GM23248 (cell line): ENCODE results near the gene FABP6. TPM values are rescaled to one million over a fixed set of nuclear protein-coding genes. Genes with fewer than 3 reads are reported as not detected.
"Not testable (repeated sequence)": the region's sequence is repeated elsewhere in the genome, so short reads cannot be mapped to it uniquely, and the experiment has no call there.

Experiments used
- DNase-seq: peaks from one replicate; pipeline ENCODE4 v3.0.0-alpha.2; 2015
- H2AFZ ChIP-seq: fragments of 200-600 bp; sonication (generic); 2 replicates; pipeline ENCODE4 v1.6.1; 2016; ENCODE audit warnings: antibody characterized with exemption
- H3F3A ChIP-seq: fragments of 200-600 bp; sonication (generic); 2 replicates; pipeline ENCODE4 v1.6.1; 2016; ENCODE audit warnings: mild to moderate bottlenecking, antibody characterized with exemption, mixed run types; ENCODE audit not compliant: insufficient read depth
- H3K27ac ChIP-seq: fragments of 200-600 bp; sonication (generic); 2 replicates; pipeline ENCODE4 v1.5.1; 2016; ENCODE audit warnings: mild to moderate bottlenecking
- H3K27me3 ChIP-seq: fragments of 200-600 bp; sonication (generic); replicated peaks from 2 replicates; pipeline ENCODE4 v1.6.1; 2016; ENCODE audit warnings: mild to moderate bottlenecking; ENCODE audit not compliant: insufficient read depth
- H3K36me3 ChIP-seq: fragments of 200-600 bp; sonication (generic); 2 replicates; pipeline ENCODE4 v1.6.1; 2016; ENCODE audit warnings: low read depth, mild to moderate bottlenecking
- H3K4me1 ChIP-seq: fragments of 200-600 bp; sonication (generic); 2 replicates; pipeline ENCODE4 v1.6.1; 2016; ENCODE audit warnings: mild to moderate bottlenecking; ENCODE audit not compliant: insufficient read depth
- H3K4me2 ChIP-seq: fragments of 200-600 bp; sonication (generic); one replicate; pipeline ENCODE4 v1.6.1; 2016; ENCODE audit warnings: mild to moderate bottlenecking; ENCODE audit not compliant: unreplicated experiment
- H3K4me3 ChIP-seq: fragments of 200-600 bp; sonication (generic); 2 replicates; pipeline ENCODE4 v1.5.1; 2016; ENCODE audit warnings: mild to moderate bottlenecking
- H3K79me2 ChIP-seq: fragments of 200-600 bp; sonication (generic); 2 replicates; pipeline ENCODE4 v1.6.1; 2016; ENCODE audit warnings: mild to moderate bottlenecking; ENCODE audit not compliant: insufficient read depth
- H3K9ac ChIP-seq: fragments of 200-600 bp; sonication (generic); 2 replicates; pipeline ENCODE4 v1.6.1; 2016; ENCODE audit warnings: mild to moderate bottlenecking
- H3K9me2 ChIP-seq: fragments of 200-600 bp; sonication (generic); 2 replicates; pipeline ENCODE4 v1.6.1; 2016; ENCODE audit warnings: mixed run types, mild to moderate bottlenecking, moderate library complexity; ENCODE audit not compliant: insufficient read depth
- H3K9me3 ChIP-seq: fragments of 200-600 bp; sonication (generic); one replicate; pipeline ENCODE4 v1.6.1; 2017; ENCODE audit warnings: low read depth
- H4K20me1 ChIP-seq: fragments of 200-600 bp; sonication (generic); 2 replicates; pipeline ENCODE4 v1.6.0; 2016; ENCODE audit not compliant: insufficient read depth
- EZH2 ChIP-seq: fragments of 200-600 bp; sonication (generic); IDR thresholded peaks from 2 replicates; pipeline ENCODE4 v1.6.1; 2018; ENCODE audit warnings: antibody characterized with exemption, mild to moderate bottlenecking; ENCODE audit not compliant: insufficient read depth, poor library complexity, severe bottlenecking
- EZH2phosphoT487 ChIP-seq: fragments of 200-600 bp; sonication (generic); IDR thresholded peaks from 2 replicates; pipeline ENCODE4 v1.6.1; 2018; ENCODE audit warnings: antibody characterized with exemption, moderate library complexity, mild to moderate bottlenecking, low read depth; ENCODE audit not compliant: insufficient read depth
- WGBS, 2 experiments: methylation state at CpG; one replicate each; pipeline ENCODE4 v1.1.6; 2015 to 2017; ENCODE audit warnings: low lambda C conversion rate in 2 of 2, low coverage in 1 of 2; ENCODE audit errors: missing lambda C conversion rate in 2 of 2; 5-methylcytosine and 5-hydroxymethylcytosine counted together
- in situ Hi-C: fragments of 300-500 bp; cut with MboI; formaldehyde crosslinking; loops from 2 replicates; pipeline ENCODE4 v1.15.0; 2020
- polyA plus RNA-seq: library from polyadenylated mRNA; unstranded; fragments of >200 nt; fragmentation: Nextera tagmentation; extraction: Ambion mirVana; gene quantifications from 2 replicates; pipeline ENCODE4 v1.2.1, GENCODE V29; 2016
- total RNA-seq: library from RNA; depleted of rRNA; stranded (reverse); fragments of >200 nt; shearing (Covaris generic); gene quantifications from 2 replicates; pipeline ENCODE4 v1.2.3, GENCODE V29; 2014

Gene FABP6
- total and polyA plus RNA-seq, 2 experiments from 2014 or later = not detected

DNA sequence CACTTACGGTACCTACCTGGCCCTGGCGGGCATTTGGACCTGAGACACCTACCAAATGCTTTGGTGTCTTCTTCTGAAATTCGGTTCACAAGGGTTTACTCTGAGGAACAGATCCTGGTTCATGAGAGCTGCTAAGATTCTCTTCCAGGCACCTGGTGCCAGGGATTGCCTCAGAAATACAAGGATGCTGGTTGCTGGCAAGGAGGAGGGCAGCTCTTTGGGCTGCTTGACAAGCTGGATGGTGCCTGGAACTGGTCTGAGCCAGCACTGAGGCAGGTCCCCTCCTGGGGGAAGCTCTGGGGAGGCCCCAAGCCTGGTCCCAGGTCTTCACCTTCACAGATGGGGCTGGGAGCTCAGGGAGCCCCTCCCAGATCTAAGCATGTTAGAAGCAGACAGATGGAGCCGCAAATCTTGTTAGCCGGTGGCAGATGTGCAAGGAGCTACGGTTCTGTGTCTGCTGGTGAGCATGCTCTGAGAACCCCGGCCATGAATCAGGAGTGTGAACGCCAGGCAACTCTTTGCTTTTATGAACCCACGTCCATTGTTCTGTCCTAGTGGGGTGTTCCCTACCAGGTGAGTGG is 16.3 kb downstream of the FABP6 start:
- in situ Hi-C loops = no loop called here
- Histone ChIP-seq H4K20me1 (no peaks in the 10 kb centered on the region), H3K4me3 (no peak overlapping the region), H3K9ac (no peak overlapping the region), H3K27ac (no peak overlapping the region), H3K36me3 (no peaks in the 10 kb centered on the region), H3K4me2 (no peak overlapping the region), H3K9me2 (no peaks in the 10 kb centered on the region), H2AFZ (no peak overlapping the region), H3F3A (no peaks in the 10 kb centered on the region), H3K27me3 (peaks cover 8% of the 10 kb centered on the region; the same call in 1 of the 2 replicates), H3K9me3 (no peaks in the 10 kb centered on the region), H3K4me1 (no peaks in the 10 kb centered on the region), H3K79me2 (no peaks in the 10 kb centered on the region)
- DNase-seq = no peak
- 31 to 37% methylated on average over 9 of the region's 9 CpGs for WGBS, 2 experiments
- TF ChIP-seq EZH2 (no peak), EZH2phosphoT487 (no peak)

DNA sequence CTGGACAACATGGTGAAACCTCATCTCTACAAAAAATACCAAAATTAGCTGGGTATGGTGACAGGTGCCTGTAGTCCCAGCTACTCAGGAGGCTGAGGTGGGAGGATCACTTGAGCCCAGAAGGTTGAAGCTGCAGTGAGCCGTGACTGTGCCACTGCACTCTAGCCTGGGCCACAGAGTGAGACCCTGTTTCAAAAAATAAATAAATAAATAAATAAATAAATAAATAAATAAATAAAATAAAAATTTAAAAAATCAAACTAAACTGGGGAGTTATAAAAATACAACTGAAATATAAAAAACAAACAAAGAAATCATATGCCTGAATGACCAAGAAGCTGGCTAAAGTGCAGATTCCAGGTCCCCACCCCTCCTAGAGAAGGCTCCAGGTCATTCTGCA is 20.3 kb downstream of the FABP6 start:
- H3K9ac ChIP-seq, H3K27me3 ChIP-seq, H3K4me2 ChIP-seq, H3K36me3 ChIP-seq, H3K79me2 ChIP-seq, DNase-seq, in situ Hi-C loops, H3K9me3 ChIP-seq, H3F3A ChIP-seq, H3K4me3 ChIP-seq, H4K20me1 ChIP-seq, H3K27ac ChIP-seq, H3K4me1 ChIP-seq, H2AFZ ChIP-seq, H3K9me2 ChIP-seq: not testable (repeated sequence)
- 70 to 76% methylated on average over 1 of the region's 1 CpG for WGBS, 2 experiments

DNA sequence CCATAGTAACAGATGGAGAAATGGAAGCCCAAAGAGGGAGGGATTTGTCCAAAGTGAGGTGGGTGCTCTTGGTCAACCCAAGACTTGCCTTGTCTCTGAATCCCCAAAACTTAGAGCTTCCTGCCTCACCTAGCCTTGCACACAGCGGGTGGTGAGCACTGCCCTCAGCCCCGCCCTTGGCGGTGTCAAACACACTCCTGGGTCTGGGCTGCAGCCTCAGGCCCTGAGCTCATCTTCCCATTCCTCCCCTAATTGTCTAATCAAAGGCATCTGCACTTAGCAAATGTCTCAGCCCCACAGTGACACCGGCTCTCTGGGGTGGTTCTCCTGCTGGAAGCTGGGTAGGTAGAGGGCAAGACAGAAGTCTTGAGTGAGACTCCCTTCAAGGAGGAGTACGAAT is 20.9 kb downstream of the FABP6 start:
- Histone ChIP-seq H3F3A (no peaks in the 10 kb centered on the region), H3K27me3 (peaks cover 8% of the 10 kb centered on the region; the same call in 1 of the 2 replicates), H3K4me2 (no peak overlapping the region), H4K20me1 (no peaks in the 10 kb centered on the region), H3K36me3 (no peaks in the 10 kb centered on the region), H2AFZ (no peak overlapping the region), H3K27ac (no peak overlapping the region), H3K4me3 (no peak overlapping the region), H3K9me3 (no peaks in the 10 kb centered on the region), H3K9ac (no peak overlapping the region), H3K4me1 (no peaks in the 10 kb centered on the region), H3K9me2 (no peaks in the 10 kb centered on the region), H3K79me2 (no peaks in the 10 kb centered on the region)
- DNase-seq = no peak
- in situ Hi-C loops = no loop called here
- WGBS, 2 experiments = 74 to 79% methylated on average over 5 of the region's 5 CpGs
- no peak for TF ChIP-seq EZH2phosphoT487
- TF ChIP-seq EZH2 = no peak

DNA sequence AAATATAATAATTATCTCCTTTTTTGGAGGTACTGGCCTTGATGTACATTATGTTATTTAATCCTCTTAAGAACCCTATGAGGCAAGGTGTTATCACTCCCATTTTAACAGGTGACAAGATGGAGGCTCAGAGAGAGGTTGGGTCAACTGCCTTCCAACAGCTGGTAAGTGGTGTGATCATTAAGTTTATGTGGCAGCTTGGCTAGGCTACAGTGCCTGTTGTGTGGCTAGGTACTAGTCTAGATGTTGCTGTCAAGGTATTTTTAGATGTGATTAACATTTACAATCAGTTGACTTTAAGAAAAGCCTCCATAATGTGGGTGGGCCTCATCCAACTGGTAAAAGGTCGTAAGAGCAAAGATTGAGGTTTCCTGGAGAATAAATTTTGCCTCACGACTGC is 21.5 kb downstream of the FABP6 start:
- Histone ChIP-seq H3K27me3 (peaks cover 2% of the 10 kb centered on the region; the same call in 1 of the 2 replicates), H3K4me2 (no peak overlapping the region), H3K9ac (no peak overlapping the region), H3F3A (no peaks in the 10 kb centered on the region), H3K4me1 (no peaks in the 10 kb centered on the region), H3K36me3 (no peaks in the 10 kb centered on the region), H4K20me1 (no peaks in the 10 kb centered on the region), H3K9me2 (no peaks in the 10 kb centered on the region), H3K79me2 (no peaks in the 10 kb centered on the region), H2AFZ (no peak overlapping the region), H3K9me3 (no peaks in the 10 kb centered on the region), H3K27ac (no peak overlapping the region), H3K4me3 (no peak overlapping the region)
- in situ Hi-C loops = no loop called here
- no peak for DNase-seq
- WGBS, 2 experiments = 67 to 76% methylated on average over 2 of the region's 2 CpGs
- no peak for TF ChIP-seq EZH2phosphoT487
- no peak for TF ChIP-seq EZH2
